Neural progenitor cell (in vitro differentiated cells): ENCODE results near the gene ITGAL.

ENCODE experiments used
- CTCF ChIP-seq: fragments of 200-600 bp; sonication (generic); IDR thresholded peaks from 2 replicates; pipeline ENCODE4 v1.5.1; 2017; ENCODE audit warnings: antibody characterized with exemption, mild to moderate bottlenecking
- EZH2 ChIP-seq: fragments of 200-600 bp; sonication (generic); IDR thresholded peaks from 2 replicates; pipeline ENCODE4 v1.6.1; 2017; ENCODE audit warnings: antibody characterized with exemption, mild to moderate bottlenecking, moderate library complexity
- EZH2phosphoT487 ChIP-seq: fragments of 200-600 bp; sonication (generic); IDR thresholded peaks from 2 replicates; pipeline ENCODE4 v1.6.1; 2017; ENCODE audit warnings: antibody characterized with exemption

- TF ChIP-seq EZH2 (no peak), CTCF (no peak), EZH2phosphoT487 (no peak)
Observed at GRCh38 chr16:30546115-30546514, 73.6 kb downstream of the ITGAL start.
